ENCODE measurements around the gene FLCN.
"Not testable (repeated sequence)": the region's sequence is repeated elsewhere in the genome, so short reads cannot be mapped to it uniquely, and the experiment has no call there.

The FLCN gene

DNA sequence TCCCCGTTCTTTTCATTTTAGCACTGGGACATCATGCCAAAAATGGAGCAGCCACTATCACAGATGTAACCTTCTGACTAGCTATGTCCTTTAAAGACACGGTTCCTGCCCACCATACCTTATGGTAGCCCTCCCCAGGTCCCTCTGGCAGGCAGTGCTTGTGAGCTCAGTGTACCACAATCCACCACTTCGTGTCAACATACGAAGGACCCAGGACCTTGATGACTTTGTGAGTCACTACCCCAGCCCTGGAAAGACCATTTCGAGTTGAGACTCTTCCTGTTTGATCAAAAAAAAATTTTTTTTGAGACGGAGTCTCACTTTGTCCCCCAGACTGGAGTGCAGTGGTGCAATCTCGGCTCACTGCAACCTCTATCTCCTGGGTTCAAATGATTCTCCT lies 21.0 kb upstream of the FLCN start:
- H3K4me3 ChIP-seq (ENCODE audit: insufficient read depth, low read depth, low read length, poor library complexity, severe bottlenecking), result no peak overlapping the region
- H3K27me3 ChIP-seq (replicated peaks; ENCODE audit: control insufficient read depth, insufficient read depth, low read length, poor library complexity, severe bottlenecking), result no peaks in the 10 kb centered on the region
- peaks cover 53% of the 10 kb centered on the region for H3K36me3 ChIP-seq (ENCODE audit: control insufficient read depth, insufficient read depth, low read length)
- no peak for DNase-seq
- H3K27ac ChIP-seq (ENCODE audit: insufficient read depth, low read length, poor library complexity, severe bottlenecking), result no peak overlapping the region
- H3K9me3 ChIP-seq (ENCODE audit: control insufficient read depth, low read length), result no peaks in the 10 kb centered on the region
- no peaks in the 10 kb centered on the region for H3K4me1 ChIP-seq (ENCODE audit: control insufficient read depth, insufficient read depth, low read length, poor library complexity, severe bottlenecking)

DNA sequence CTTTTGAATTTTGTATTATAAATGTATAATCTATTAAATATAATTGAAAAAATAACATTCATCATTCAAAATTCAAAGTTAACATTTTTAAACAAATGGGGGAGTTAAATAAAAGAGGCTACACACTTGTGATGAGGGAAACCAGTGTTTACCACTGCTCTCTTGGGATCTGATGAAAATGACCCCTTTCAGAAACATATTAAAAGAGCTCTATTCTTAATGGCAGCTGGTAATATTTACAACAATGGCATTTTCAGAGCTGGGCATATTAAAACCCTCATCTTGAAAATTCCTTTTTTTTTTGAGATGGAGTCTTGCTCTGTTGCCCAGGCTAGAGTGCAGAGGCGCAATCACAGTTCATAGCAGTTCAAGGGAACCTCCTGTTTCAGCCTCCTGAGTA lies 19.3 kb upstream of the FLCN start:
- H3K9me3 ChIP-seq (ENCODE audit: control insufficient read depth, low read length), result no peaks in the 10 kb centered on the region
- no peak overlapping the region for H3K4me3 ChIP-seq (ENCODE audit: insufficient read depth, low read depth, low read length, poor library complexity, severe bottlenecking)
- H3K27ac ChIP-seq (ENCODE audit: insufficient read depth, low read length, poor library complexity, severe bottlenecking), result no peak overlapping the region
- H3K27me3 ChIP-seq (replicated peaks; ENCODE audit: control insufficient read depth, insufficient read depth, low read length, poor library complexity, severe bottlenecking), result no peaks in the 10 kb centered on the region
- no peaks in the 10 kb centered on the region for H3K4me1 ChIP-seq (ENCODE audit: control insufficient read depth, insufficient read depth, low read length, poor library complexity, severe bottlenecking)
- no peak for DNase-seq
- H3K36me3 ChIP-seq (ENCODE audit: control insufficient read depth, insufficient read depth, low read length), result peaks cover 68% of the 10 kb centered on the region

DNA sequence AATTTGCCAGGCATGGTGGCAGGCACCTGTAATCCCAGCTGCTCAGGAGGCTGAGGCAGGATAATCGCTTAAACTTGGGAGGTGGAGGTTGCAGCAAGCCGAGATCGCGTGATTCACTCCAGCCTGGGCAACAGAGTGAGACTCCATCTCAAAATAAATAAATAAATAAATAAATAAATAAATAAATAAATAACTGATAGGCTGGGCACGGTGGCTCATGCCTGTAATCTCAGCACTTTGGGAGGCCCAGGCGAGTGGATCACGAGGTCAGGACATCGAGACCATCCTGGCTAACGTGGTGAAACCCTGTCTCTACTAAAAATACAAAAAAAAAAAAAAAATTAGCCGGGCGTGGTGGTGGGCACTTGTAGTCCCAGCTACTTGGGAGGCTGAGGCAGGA lies 18.7 kb upstream of the FLCN start:
- H3K4me3 ChIP-seq (ENCODE audit: insufficient read depth, low read depth, low read length, poor library complexity, severe bottlenecking); H3K27me3 ChIP-seq (replicated peaks; ENCODE audit: control insufficient read depth, insufficient read depth, low read length, poor library complexity, severe bottlenecking); H3K9me3 ChIP-seq (ENCODE audit: control insufficient read depth, low read length); H3K27ac ChIP-seq (ENCODE audit: insufficient read depth, low read length, poor library complexity, severe bottlenecking); H3K4me1 ChIP-seq (ENCODE audit: control insufficient read depth, insufficient read depth, low read length, poor library complexity, severe bottlenecking); DNase-seq: not testable (repeated sequence)
- H3K36me3 ChIP-seq (ENCODE audit: control insufficient read depth, insufficient read depth, low read length), result peaks cover 68% of the 10 kb centered on the region

DNA sequence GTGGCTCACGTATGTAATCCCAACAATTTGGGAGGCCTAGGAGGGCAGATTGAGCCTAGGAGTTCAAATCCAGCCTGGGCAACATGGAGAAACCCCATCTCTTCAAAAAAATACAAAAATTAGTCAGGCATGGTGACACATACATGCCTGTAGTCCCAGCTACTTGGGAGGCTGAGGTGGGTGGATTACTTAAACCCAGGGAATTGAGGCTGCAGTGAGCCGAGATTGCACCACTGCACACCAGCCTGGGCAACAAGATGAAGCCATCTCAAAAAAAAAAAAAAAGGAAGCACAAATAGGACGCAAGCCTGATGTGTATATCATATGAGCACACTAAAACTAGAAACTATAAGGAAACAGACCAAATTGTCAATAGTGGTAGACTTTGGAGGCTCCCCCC lies 17.1 kb upstream of the FLCN start:
- Histone ChIP-seq H3K27me3 (replicated peaks; ENCODE audit: control insufficient read depth, insufficient read depth, low read length, poor library complexity, severe bottlenecking) (no peaks in the 10 kb centered on the region), H3K9me3 (ENCODE audit: control insufficient read depth, low read length) (no peaks in the 10 kb centered on the region), H3K4me3 (ENCODE audit: insufficient read depth, low read depth, low read length, poor library complexity, severe bottlenecking) (no peak overlapping the region), H3K4me1 (ENCODE audit: control insufficient read depth, insufficient read depth, low read length, poor library complexity, severe bottlenecking) (no peaks in the 10 kb centered on the region), H3K36me3 (ENCODE audit: control insufficient read depth, insufficient read depth, low read length) (peaks cover 56% of the 10 kb centered on the region), H3K27ac (ENCODE audit: insufficient read depth, low read length, poor library complexity, severe bottlenecking) (no peak overlapping the region)
- no peak for DNase-seq

DNA sequence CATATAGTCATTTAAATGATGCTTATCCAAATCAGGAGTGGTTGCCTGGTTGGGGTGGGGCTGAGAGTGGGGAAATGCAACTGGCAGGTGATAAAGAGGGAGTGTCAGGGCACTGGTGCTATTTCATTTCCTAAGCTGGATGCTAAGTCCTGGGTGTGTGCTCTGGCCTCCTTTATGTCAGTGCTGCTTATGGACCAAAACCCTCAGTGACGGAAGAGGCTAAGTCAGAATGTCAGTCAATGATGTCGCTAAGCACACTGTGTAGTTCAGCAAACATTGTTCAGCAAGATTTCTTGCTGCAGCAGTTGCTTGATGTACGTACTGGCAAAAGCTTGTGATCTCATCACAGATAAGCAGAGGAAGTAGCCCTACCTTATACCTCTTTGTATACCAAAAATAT lies 16.4 kb upstream of the FLCN start:
- Histone ChIP-seq H3K27me3 (replicated peaks; ENCODE audit: control insufficient read depth, insufficient read depth, low read length, poor library complexity, severe bottlenecking) (no peaks in the 10 kb centered on the region), H3K4me3 (ENCODE audit: insufficient read depth, low read depth, low read length, poor library complexity, severe bottlenecking) (no peak overlapping the region), H3K36me3 (ENCODE audit: control insufficient read depth, insufficient read depth, low read length) (peaks cover 56% of the 10 kb centered on the region), H3K27ac (ENCODE audit: insufficient read depth, low read length, poor library complexity, severe bottlenecking) (no peak overlapping the region), H3K9me3 (ENCODE audit: control insufficient read depth, low read length) (no peaks in the 10 kb centered on the region), H3K4me1 (ENCODE audit: control insufficient read depth, insufficient read depth, low read length, poor library complexity, severe bottlenecking) (no peaks in the 10 kb centered on the region)
- no peak for DNase-seq

DNA sequence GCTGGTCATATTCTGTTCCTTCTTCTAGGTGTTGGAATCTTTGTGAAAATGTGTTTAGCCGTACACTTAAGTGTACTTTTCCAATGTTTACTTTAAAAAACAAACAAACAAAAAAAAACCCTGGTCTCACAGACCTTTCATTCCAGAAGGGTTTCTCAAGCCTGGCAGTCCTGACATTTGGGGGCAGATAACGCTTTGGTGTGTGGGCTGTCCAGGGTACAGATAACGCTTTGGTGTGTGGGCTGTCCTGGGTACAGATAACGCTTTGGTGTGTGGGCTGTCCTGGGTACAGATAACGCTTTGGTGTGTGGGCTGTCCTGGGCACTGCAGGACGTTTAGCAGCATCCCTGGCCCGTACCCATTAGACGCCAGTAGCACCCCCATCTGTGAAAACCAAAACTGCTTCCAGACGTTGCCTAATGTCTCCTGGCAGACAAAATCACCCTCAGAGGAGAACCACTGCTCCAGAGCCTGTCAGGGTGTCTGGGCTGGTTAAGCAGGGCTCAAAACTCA lies 15.2 kb upstream of the FLCN start:
- no peak overlapping the region for H3K4me3 ChIP-seq (ENCODE audit: insufficient read depth, low read depth, low read length, poor library complexity, severe bottlenecking)
- no peak for DNase-seq
- H3K27ac ChIP-seq (ENCODE audit: insufficient read depth, low read length, poor library complexity, severe bottlenecking), result no peak overlapping the region
- no peaks in the 10 kb centered on the region for H3K9me3 ChIP-seq (ENCODE audit: control insufficient read depth, low read length)
- H3K27me3 ChIP-seq (replicated peaks; ENCODE audit: control insufficient read depth, insufficient read depth, low read length, poor library complexity, severe bottlenecking), result no peaks in the 10 kb centered on the region
- H3K4me1 ChIP-seq (ENCODE audit: control insufficient read depth, insufficient read depth, low read length, poor library complexity, severe bottlenecking), result no peaks in the 10 kb centered on the region
- H3K36me3 ChIP-seq (ENCODE audit: control insufficient read depth, insufficient read depth, low read length), result peaks cover 59% of the 10 kb centered on the region

DNA sequence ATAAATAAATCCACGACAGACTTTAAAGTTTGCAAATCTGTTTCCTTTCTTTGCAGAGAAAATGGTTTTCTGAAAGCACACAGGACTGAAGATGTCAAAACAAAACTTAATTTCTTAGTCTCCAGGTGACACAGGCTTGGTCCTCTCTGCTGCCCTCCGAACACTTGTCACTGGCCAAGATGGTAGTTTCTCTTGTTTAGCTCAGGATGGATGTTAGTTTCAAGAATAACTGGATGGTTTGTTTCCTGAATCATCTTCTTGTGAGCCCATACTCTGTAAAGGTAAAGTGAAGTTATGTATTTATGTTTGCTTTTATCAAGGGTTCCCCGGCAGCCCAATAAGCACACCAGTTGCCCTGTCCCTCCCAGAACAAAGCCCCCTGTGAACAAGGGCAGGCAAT lies 9.9 kb upstream of the FLCN start:
- Histone ChIP-seq H3K4me3 (ENCODE audit: insufficient read depth, low read depth, low read length, poor library complexity, severe bottlenecking) (no peak overlapping the region), H3K27me3 (replicated peaks; ENCODE audit: control insufficient read depth, insufficient read depth, low read length, poor library complexity, severe bottlenecking) (no peaks in the 10 kb centered on the region), H3K27ac (ENCODE audit: insufficient read depth, low read length, poor library complexity, severe bottlenecking) (no peak overlapping the region), H3K9me3 (ENCODE audit: control insufficient read depth, low read length) (no peaks in the 10 kb centered on the region), H3K4me1 (ENCODE audit: control insufficient read depth, insufficient read depth, low read length, poor library complexity, severe bottlenecking) (no peaks in the 10 kb centered on the region), H3K36me3 (ENCODE audit: control insufficient read depth, insufficient read depth, low read length) (peaks cover 38% of the 10 kb centered on the region)
- DNase-seq, result no peak

DNA sequence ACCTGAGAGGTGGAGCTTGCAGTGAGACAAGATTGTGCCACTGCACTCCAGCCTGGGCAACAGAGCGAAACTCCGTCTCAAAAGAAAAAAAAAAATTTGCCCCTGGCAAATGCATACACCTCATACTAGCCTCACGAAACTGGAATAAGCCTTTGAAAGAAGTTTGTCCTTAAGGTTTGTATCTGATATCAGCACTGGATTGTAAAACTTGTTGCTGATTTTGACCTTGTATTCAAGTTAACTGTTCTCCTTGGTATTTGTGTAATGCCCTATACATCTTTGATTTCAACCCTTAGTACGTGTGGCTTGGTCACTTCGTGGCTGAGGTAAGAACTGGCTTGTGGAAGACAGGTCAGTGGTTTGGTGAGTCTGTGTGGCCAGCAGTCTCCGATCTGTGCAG lies 6.2 kb upstream of the FLCN start:
- Histone ChIP-seq H3K27me3 (replicated peaks; ENCODE audit: control insufficient read depth, insufficient read depth, low read length, poor library complexity, severe bottlenecking) (no peaks in the 10 kb centered on the region), H3K4me3 (ENCODE audit: insufficient read depth, low read depth, low read length, poor library complexity, severe bottlenecking) (no peak overlapping the region)

DNA sequence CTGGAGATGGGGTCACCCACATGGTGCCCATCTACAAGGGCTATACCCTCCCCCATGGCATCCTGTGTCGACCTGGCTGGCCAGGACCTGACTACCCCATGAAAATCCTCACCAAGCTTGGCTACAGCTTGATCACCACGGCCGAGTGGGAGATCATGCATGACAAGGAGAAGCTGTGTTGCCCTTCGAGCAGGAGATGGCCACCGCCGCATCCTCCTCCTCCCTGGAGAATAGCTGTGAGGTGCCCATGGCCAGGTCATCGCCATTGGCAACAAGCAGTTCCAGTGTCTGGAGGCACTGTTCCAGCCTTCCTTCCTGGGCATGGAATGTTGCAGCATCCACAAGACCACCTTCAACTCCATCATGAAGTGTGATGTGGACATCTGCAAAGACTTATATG lies 5.3 kb upstream of the FLCN start:
- Histone ChIP-seq H3K9me3 (ENCODE audit: control insufficient read depth, low read length) (no peaks in the 10 kb centered on the region), H3K36me3 (ENCODE audit: control insufficient read depth, insufficient read depth, low read length) (peaks cover 16% of the 10 kb centered on the region), H3K27ac (ENCODE audit: insufficient read depth, low read length, poor library complexity, severe bottlenecking) (no peak overlapping the region), H3K4me1 (ENCODE audit: control insufficient read depth, insufficient read depth, low read length, poor library complexity, severe bottlenecking) (peaks cover 3% of the 10 kb centered on the region), H3K27me3 (replicated peaks; ENCODE audit: control insufficient read depth, insufficient read depth, low read length, poor library complexity, severe bottlenecking) (no peaks in the 10 kb centered on the region), H3K4me3 (ENCODE audit: insufficient read depth, low read depth, low read length, poor library complexity, severe bottlenecking) (no peak overlapping the region)
- DNase-seq, result no peak

More for the DNA sequence above, 6.2 kb upstream of the FLCN start:
- peaks cover 24% of the 10 kb centered on the region for H3K36me3 ChIP-seq (ENCODE audit: control insufficient read depth, insufficient read depth, low read length)
- peaks cover 1% of the 10 kb centered on the region for H3K4me1 ChIP-seq (ENCODE audit: control insufficient read depth, insufficient read depth, low read length, poor library complexity, severe bottlenecking)
- no peaks in the 10 kb centered on the region for H3K9me3 ChIP-seq (ENCODE audit: control insufficient read depth, low read length)
- no peak overlapping the region for H3K27ac ChIP-seq (ENCODE audit: insufficient read depth, low read length, poor library complexity, severe bottlenecking)
- no peak for DNase-seq

DNA sequence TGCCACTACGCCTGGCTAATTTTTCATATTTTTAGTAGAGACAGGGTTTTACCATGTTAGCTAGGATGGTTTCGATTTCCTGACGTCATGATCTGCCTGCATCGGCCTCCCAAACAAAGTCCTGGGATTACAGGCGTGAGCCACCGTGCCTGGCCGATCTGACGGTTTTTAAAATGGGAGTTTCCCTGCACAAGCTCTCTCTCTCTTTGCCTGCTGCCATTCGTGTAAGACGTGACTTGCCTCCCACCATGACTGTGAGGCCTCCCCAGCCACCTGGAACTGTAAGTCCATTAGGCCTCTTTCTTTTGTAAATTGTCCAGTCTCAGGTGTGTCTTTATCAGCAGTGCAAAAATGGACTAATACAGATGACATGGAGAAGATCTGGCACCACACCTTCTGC lies 4.7 kb upstream of the FLCN start:
- Histone ChIP-seq H3K27ac (ENCODE audit: insufficient read depth, low read length, poor library complexity, severe bottlenecking) (no peak overlapping the region), H3K27me3 (replicated peaks; ENCODE audit: control insufficient read depth, insufficient read depth, low read length, poor library complexity, severe bottlenecking) (no peaks in the 10 kb centered on the region)

DNA sequence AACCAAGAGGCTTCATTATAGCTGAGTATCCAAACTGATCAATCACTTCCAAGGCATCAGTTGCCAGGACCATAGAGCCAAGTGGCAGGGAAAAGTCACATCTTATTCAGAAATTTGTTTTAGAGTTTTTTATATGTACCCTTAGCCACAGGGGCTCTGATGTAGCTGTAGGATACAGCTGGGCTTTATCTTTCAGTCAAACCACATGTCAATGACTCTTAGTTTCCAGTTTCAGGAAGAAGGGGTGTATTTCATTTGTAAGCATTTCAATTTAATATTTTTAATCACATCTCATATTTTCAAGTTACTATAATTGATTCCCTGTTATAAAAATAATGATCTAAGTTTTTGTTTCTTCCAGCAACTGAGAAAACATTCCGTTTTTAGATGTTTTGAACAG lies 2.9 kb upstream of the FLCN start:
- no peaks in the 10 kb centered on the region for H3K9me3 ChIP-seq (ENCODE audit: control insufficient read depth, low read length)
- no peak overlapping the region for H3K27ac ChIP-seq (ENCODE audit: insufficient read depth, low read length, poor library complexity, severe bottlenecking)
- H3K4me1 ChIP-seq (ENCODE audit: control insufficient read depth, insufficient read depth, low read length, poor library complexity, severe bottlenecking), result peaks cover 16% of the 10 kb centered on the region
- no peaks in the 10 kb centered on the region for H3K27me3 ChIP-seq (replicated peaks; ENCODE audit: control insufficient read depth, insufficient read depth, low read length, poor library complexity, severe bottlenecking)
- no peak for DNase-seq
- no peak overlapping the region for H3K4me3 ChIP-seq (ENCODE audit: insufficient read depth, low read depth, low read length, poor library complexity, severe bottlenecking)
- no peaks in the 10 kb centered on the region for H3K36me3 ChIP-seq (ENCODE audit: control insufficient read depth, insufficient read depth, low read length)

More for the DNA sequence above, 4.7 kb upstream of the FLCN start:
- H3K36me3 ChIP-seq (ENCODE audit: control insufficient read depth, insufficient read depth, low read length), result peaks cover 10% of the 10 kb centered on the region
- H3K4me3 ChIP-seq (ENCODE audit: insufficient read depth, low read depth, low read length, poor library complexity, severe bottlenecking), result no peak overlapping the region
- H3K9me3 ChIP-seq (ENCODE audit: control insufficient read depth, low read length), result no peaks in the 10 kb centered on the region
- peaks cover 3% of the 10 kb centered on the region for H3K4me1 ChIP-seq (ENCODE audit: control insufficient read depth, insufficient read depth, low read length, poor library complexity, severe bottlenecking)
- no peak for DNase-seq
